Activated CD8-positive, alpha-beta memory T cell treated with anti-CD3 and anti-CD28 coated beads, Interleukin-2, amount 50 U/mL, for 48 hours (primary cell): ENCODE measurements around the gene RNF157.
"Not testable (repeated sequence)": the region's sequence is repeated elsewhere in the genome, so short reads cannot be mapped to it uniquely, and the experiment has no call there.

Source experiments
- DNase-seq: peaks from one replicate; pipeline ENCODE4 v3.0.0-alpha.2; 2020

The RNF157 gene

DNA sequence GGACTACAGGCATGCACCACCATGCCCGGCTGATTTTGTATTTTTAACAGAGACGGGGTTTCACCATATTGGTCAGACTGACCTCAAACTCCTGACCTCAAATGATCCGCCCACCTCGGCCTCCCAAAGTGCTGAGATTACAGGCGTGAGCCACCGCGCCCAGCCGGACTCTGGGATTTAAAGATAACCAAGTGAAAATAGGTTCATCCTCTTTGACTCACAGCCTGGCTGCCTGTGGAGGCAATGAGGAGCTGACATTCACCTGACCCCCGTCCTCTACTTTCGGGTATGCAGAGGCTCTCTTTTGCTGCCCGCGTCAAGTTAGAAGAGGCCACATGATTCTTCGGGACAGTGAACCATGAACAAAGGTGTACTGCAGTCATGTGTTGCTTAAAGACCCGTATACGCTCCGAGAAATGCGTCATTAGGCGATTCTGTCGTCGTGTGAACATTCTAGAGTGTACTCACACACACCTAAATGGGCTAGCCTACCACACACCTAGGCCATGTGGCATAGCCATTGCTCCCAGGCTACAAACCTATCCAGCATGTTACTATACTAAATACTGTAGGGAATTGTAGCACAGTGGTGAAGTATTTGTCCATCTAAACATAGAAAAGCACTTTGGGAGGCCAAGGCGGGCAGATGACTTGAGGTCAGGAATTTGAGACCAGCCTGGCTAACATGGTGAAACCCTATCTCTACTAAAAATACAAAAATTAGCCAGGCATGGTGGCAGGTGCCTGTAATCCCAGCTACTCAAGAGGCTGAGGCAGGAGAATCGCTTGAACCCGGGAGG is 12.9 kb upstream of the RNF157 start:
- DNase-seq = peak; percentile 50

GRCh38 chr17:76252040-76252954 is 12.0 kb upstream of the RNF157 start:
- peak; percentile 68 for DNase-seq

DNA sequence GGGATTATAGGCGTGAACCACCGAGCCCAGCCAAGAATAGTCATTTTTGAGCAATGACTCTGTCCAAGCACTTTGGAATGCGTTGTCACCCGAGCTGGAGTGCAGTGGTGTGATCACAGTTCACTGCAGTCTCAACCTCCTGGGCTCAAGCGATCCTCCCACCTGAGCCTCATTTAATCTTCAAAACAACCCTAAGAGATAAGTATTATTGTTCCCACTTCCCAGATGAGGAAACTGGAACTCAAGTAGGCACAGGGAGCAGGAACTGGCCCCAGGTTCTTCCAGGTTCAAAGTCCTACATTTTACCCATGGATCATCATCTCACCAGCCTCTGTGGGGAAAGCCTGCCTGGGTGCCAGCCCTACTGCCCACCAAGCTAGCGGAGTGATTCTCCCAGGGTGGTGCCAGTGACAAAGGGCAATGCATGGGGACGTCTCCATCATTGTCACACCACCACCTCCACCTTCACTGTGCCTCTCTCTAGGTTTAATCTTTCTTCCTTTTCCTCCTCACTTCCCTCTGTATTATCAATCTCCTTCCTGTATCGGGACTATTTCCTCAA is 11.3 kb upstream of the RNF157 start:
- no peak for DNase-seq

DNA sequence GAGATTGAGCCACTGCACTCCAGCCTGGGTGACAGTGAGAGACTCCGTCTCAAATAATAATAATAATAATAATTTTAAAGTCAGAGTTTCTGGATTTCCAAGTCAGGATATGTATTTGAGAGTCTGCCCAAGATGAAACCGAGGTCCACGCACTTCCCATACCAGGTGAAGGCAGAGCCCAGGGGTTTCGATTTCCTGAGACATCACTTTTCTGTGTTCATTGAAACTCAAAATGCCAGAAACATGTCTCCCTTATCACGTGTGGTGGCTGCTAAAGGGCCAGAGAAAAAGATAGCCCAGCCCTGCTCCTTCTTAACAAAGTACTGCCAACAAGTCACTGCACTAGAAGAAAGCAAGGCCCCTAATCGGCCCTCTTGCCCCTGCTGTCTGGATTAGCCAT is 9.8 kb upstream of the RNF157 start:
- DNase-seq = no peak

- no peak for DNase-seq
Observed at GRCh38 chr17:76248013-76248782, 7.9 kb upstream of the RNF157 start.

GRCh38 chr17:76247304-76247703 is 7.0 kb upstream of the RNF157 start:
- no peak for DNase-seq

- DNase-seq = peak; percentile 76
Observed at GRCh38 chr17:76246080-76247066, 6.1 kb upstream of the RNF157 start.

DNA sequence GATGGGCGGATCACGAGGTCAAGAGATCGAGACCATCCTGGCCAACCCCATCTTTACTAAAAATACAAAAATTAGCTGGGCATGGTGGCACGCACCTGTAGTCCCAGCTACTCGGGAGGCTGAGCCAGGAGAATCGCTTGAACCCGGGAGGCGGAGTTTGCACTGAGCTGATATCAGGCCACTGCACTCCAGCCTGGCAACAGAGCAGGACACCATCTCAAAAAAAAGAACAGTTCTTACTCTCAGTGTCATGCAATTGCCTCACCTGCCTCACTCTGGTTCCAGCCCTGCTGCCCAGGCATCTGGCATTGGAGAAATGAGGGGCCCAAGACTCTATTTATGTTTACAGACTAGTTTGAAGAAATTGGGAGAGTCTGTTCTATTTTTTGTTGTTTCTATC is 4.4 kb upstream of the RNF157 start:
- not testable (repeated sequence) for DNase-seq

DNA sequence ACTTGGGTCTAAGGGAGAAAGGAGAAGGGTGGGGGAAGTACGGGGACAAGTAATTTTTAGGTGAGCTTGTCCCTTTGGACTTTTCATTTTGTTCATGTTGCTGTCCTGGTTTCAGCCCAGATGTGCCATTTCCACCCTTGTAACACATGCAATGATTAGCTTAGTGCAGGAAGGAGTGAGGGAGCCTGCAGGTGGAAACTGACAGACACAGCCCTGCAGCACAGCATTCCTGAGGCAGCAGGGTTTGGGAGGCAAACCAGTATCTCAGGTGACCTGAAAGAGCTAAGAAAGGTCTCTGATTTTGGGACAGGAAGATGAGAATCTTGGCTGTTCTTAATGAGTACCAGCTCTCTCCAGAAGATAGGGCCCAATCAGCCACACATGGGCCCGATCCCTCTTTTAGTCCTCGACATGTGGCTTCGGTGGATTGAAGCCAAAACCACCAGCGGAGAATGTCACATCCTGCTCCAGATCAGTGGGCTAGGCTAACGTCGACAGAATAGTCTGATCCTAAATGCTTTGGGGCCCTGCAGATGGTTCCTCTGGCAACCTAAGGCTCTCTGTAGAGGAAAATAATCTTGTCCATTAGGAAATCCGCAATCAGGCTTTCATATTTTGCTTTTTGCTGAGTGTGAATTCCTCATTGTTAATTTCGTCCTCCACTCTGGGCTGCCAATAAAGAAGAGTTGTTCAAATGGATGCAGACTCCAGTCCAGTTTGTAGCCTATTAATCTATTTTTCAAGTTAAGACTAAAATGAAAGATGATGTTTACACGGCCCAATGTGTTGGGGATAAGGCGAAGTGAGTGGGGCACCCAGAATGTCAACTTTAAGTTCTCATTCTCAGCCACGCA is 3.8 kb upstream of the RNF157 start:
- no peak for DNase-seq

GRCh38 chr17:76241691-76242255 is 1.5 kb upstream of the RNF157 start:
- no peak for DNase-seq

- DNase-seq = no peak
Observed at GRCh38 chr17:76241204-76241538, 878 bp upstream of the RNF157 start.

DNA sequence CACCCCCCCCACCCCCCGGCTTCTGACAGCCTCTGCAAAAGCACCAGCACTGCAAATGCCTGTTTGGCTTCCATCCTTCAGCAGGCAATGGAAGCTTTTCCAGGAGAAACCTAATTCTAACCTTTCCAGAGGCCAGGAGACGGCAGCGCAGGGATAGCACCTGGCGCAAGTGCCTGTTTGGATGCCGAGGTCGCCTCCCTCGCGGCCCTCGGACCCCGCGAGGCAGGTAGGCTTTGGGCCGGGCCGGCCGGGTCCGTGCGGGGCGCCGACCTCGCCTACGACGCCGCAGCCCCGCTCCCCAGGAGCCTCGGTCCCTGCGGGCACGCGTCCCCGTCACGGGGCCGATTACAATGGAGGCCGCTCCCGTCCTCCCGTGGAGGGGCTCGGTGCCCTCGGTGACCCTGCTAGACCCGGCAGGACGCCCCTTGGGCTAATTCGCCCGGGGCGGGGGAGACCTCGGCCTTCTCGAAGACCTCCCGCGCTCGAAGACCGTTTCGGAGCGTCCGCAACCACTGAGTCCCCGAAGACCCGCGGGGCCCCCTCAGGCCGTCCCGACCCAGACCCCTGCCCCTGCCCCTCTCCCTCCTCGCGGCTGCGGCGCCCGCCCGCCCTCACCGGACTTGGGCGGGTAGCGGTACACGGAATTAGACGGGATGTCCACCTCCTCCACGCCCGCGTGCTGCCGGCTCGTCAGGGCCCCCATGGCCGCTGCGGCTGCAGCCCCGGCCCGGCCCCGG is 587 bp downstream of the RNF157 start:
- no peak for DNase-seq

- no peak for DNase-seq
Observed at GRCh38 chr17:76238847-76239537, 1.3 kb downstream of the RNF157 start.

GRCh38 chr17:76237859-76238313 is 2.4 kb downstream of the RNF157 start:
- DNase-seq = no peak

GRCh38 chr17:76236603-76237002 is 3.7 kb downstream of the RNF157 start:
- DNase-seq = no peak

DNA sequence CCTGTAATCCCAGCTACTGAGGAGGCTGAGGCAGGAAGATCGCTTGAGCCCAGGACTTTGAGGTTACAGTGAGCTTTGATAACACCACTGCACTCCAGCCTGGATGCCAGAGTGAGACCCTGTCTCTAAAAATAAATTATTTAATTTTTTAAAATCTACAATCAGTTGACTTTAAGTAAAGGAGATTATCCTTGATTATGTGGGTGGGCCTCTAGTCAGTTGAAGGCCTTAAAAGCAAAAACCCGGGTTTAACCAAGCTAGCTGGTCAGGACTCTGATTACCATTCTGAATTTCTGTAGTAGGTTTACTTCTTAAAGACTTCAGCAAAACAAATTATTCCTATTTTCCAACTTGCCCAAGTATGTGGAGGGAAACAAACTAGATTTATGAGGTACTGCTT is 4.4 kb downstream of the RNF157 start:
- DNase-seq = no peak

DNA sequence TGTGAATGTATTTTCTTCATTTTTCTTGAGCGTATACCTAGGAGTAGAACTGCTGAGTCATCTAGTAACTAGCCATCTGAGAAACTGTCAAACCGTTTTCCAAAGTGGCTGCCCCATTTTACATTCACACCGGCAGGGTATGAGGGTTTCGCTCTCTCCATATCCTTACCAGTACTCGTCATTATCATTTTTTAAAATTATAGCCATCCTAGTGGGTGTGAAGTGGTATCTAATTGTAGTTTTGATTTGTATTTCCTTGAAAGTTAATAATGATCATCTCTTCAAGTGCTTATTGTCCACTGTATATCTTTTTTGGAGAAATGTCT is 6.0 kb downstream of the RNF157 start:
- DNase-seq = no peak

- no peak for DNase-seq
Observed at GRCh38 chr17:76233588-76234353, 6.5 kb downstream of the RNF157 start.
